ENCODE measurements around the gene RANBP9.

Gene RANBP9

DNA sequence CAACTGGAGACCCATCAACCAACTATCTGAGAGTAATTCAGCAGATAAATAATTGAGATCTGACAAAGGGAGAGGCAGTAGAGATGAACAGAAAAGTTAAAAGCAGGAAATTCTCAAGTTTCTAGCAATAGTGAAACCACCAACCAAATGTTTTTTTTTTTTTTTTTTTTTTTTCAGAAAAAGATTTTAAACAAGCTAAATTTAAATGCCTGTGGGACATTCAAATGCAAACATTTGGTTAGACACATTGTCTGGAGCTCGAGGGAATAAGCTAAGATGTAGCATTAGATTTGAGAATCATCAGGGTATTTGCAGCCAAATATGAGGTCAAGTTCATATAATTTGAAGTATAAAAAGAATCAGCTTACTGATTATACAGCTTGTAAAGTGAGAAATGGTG lies 16.4 kb downstream of the RANBP9 start:
- DNase-seq (ENCODE audit: low read depth, low spot score): no peak
- no CpG with 5 or more reads among the region's 1 CpG for WGBS (ENCODE audit: insufficient coverage, insufficient read length)
- no peaks in the 10 kb centered on the region for H3K36me3 ChIP-seq (ENCODE audit: control insufficient read depth, insufficient read depth, low read length)
- H3K27ac ChIP-seq (ENCODE audit: low read length): no peak overlapping the region
- H3K4me1 ChIP-seq (ENCODE audit: control insufficient read depth, insufficient read depth, low read length): no peaks in the 10 kb centered on the region; the same call in 1 of the 2 replicates
- no peak overlapping the region for H3K4me3 ChIP-seq (ENCODE audit: low read length)
- no peaks in the 10 kb centered on the region for H3K27me3 ChIP-seq (ENCODE audit: control insufficient read depth, insufficient read depth, low read length)
- no peaks in the 10 kb centered on the region for H3K9me3 ChIP-seq (ENCODE audit: control insufficient read depth, insufficient read depth, low read length)

DNA sequence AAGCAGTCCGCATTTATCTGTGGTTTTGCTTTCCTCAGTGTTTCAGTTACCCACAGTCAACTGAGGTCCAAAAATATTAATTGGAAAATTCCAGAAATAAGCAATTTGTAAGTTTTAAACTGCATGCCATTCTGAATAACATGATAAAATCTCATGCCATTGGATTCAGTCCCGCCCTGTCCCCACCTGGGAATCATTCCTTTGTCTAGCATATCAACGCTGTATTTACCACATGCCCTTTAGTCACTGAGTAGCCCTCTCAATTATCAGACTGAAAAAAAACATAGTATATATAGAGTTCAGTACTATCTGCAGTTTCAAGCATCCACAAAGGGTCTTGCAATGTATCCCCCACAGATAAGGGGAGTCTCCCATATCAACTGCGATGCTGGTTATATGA lies 17.1 kb downstream of the RANBP9 start:
- no peaks in the 10 kb centered on the region for H3K36me3 ChIP-seq (ENCODE audit: control insufficient read depth, insufficient read depth, low read length)
- H3K27ac ChIP-seq (ENCODE audit: low read length): no peak overlapping the region
- no peaks in the 10 kb centered on the region for H3K27me3 ChIP-seq (ENCODE audit: control insufficient read depth, insufficient read depth, low read length)
- H3K4me3 ChIP-seq (ENCODE audit: low read length): no peak overlapping the region
- DNase-seq (ENCODE audit: low read depth, low spot score): no peak
- H3K9me3 ChIP-seq (ENCODE audit: control insufficient read depth, insufficient read depth, low read length): no peaks in the 10 kb centered on the region
- H3K4me1 ChIP-seq (ENCODE audit: control insufficient read depth, insufficient read depth, low read length): no peaks in the 10 kb centered on the region; the same call in 1 of the 2 replicates
- WGBS (ENCODE audit: insufficient coverage, insufficient read length): no CpG with 5 or more reads among the region's 4 CpGs

DNA sequence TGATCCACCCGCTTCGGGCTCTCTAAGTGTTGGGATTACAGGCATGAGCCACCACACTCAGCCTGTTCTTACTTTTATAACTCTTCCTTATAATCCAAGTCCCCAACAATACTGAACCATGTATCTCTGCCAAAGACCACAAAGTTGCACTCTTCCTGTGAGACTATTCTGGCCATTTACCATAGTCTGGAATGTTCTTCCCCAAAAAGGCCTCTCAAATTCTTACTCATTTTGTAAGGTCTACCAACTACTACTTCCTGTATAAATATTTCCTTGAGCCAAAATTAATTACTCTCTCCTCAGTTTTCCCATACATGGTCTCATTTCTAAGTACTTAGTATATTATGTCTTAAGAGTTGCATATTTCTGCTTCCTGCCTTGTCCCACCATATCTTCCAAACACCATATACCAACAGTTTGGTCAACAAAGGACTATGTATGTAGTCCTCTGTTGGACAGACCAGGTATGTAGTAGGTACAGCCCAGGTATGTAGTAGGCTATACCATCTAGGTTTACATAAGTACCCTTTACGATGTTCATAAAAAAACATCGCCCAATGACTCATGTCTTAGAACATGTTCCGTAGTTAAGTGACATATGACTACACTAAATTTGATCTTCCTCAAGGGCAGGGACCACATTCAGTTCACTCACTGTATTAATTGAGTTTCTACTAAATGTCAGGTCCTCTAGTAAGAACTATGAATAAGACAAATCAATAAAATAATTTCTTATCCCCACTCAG lies 22.0 kb downstream of the RANBP9 start:
- Histone ChIP-seq H3K27me3 (ENCODE audit: control insufficient read depth, insufficient read depth, low read length) (no peaks in the 10 kb centered on the region), H3K9me3 (ENCODE audit: control insufficient read depth, insufficient read depth, low read length) (no peaks in the 10 kb centered on the region), H3K36me3 (ENCODE audit: control insufficient read depth, insufficient read depth, low read length) (no peaks in the 10 kb centered on the region), H3K4me3 (ENCODE audit: low read length) (no peak overlapping the region), H3K27ac (ENCODE audit: low read length) (no peak overlapping the region), H3K4me1 (ENCODE audit: control insufficient read depth, insufficient read depth, low read length) (no peaks in the 10 kb centered on the region)
- no CpG with 5 or more reads among the region's 5 CpGs for WGBS (ENCODE audit: insufficient coverage, insufficient read length)
- DNase-seq (ENCODE audit: low read depth, low spot score): no peak

DNA sequence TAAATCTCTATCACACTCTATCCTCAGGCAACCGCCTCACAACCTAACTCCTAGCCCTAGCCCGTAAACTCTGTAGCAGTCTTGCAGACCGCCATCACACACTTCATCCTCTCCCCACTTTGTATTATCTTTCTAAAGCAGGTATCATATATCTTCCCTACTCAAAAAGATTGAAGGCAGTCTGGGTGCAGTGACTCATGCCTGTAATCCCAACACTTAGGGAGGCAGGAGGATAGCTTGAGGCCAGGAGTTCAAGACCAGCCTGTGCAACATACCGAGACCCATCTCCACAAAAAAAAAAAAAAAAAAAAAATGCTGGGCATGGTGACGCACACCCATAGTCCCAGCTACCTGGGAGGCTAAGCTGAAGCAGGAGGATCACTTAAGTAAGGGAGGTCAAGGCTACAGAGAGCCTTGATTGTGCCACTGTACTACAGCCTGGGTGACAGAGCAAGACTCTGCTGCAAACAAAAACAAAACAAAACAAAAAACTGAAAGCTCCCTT lies 22.9 kb downstream of the RANBP9 start:
- WGBS (ENCODE audit: insufficient coverage, insufficient read length): 100% methylated on average over 1 of the region's 5 CpGs
- Histone ChIP-seq H3K9me3 (ENCODE audit: control insufficient read depth, insufficient read depth, low read length) (no peaks in the 10 kb centered on the region), H3K4me3 (ENCODE audit: low read length) (no peak overlapping the region), H3K27ac (ENCODE audit: low read length) (no peak overlapping the region), H3K36me3 (ENCODE audit: control insufficient read depth, insufficient read depth, low read length) (no peaks in the 10 kb centered on the region), H3K4me1 (ENCODE audit: control insufficient read depth, insufficient read depth, low read length) (no peaks in the 10 kb centered on the region), H3K27me3 (ENCODE audit: control insufficient read depth, insufficient read depth, low read length) (no peaks in the 10 kb centered on the region)
- DNase-seq (ENCODE audit: low read depth, low spot score): no peak

DNA sequence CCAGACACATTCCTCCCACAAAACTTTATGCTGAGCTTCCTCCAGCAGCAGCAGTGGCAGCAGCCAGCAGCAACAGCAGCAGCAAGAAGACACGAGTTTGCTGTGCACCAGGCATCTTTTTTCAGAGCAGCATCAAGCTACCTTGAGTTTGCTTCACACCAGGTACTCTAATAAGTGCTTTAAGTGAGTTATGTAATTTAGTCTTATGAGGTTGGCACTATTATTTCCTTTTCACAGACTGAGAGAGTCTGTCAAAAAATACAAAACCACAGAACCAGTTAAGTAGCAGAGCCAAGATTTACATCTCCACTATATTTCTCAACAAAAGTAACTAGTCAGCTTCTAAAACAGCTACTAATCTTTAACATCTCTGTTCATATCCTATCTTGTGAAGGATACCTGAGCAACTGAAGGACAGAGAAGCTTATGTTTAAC lies 23.7 kb downstream of the RANBP9 start:
- WGBS (ENCODE audit: insufficient coverage, insufficient read length): no CpG with 5 or more reads among the region's 1 CpG
- Histone ChIP-seq H3K4me3 (ENCODE audit: low read length) (no peak overlapping the region), H3K27me3 (ENCODE audit: control insufficient read depth, insufficient read depth, low read length) (no peaks in the 10 kb centered on the region), H3K27ac (ENCODE audit: low read length) (no peak overlapping the region), H3K4me1 (ENCODE audit: control insufficient read depth, insufficient read depth, low read length) (no peaks in the 10 kb centered on the region), H3K36me3 (ENCODE audit: control insufficient read depth, insufficient read depth, low read length) (no peaks in the 10 kb centered on the region), H3K9me3 (ENCODE audit: control insufficient read depth, insufficient read depth, low read length) (no peaks in the 10 kb centered on the region)
- DNase-seq (ENCODE audit: low read depth, low spot score): no peak

DNA sequence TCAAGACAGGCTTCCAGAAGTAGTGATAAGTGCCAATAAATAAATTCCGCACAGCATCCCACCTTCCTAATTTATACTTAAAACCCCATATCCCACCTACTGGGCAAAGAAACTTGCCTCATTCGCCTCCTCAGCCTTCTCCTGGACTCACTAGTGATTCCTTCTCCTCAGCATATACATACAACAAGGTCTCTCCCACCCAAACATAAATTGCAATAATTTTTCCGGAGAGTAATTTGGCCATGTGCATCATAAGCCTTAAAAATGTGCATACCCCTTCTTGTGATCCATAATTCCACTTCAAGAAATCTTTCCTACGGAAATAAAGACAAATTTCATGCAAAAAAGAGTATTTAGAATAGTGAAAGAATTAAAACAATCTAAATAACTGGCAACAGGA lies 26.8 kb downstream of the RANBP9 start:
- Histone ChIP-seq H3K27ac (ENCODE audit: low read length) (no peak overlapping the region), H3K4me3 (ENCODE audit: low read length) (no peak overlapping the region), H3K4me1 (ENCODE audit: control insufficient read depth, insufficient read depth, low read length) (no peaks in the 10 kb centered on the region), H3K36me3 (ENCODE audit: control insufficient read depth, insufficient read depth, low read length) (no peaks in the 10 kb centered on the region), H3K27me3 (ENCODE audit: control insufficient read depth, insufficient read depth, low read length) (no peaks in the 10 kb centered on the region), H3K9me3 (ENCODE audit: control insufficient read depth, insufficient read depth, low read length) (no peaks in the 10 kb centered on the region)
- no CpG with 5 or more reads among the region's 4 CpGs for WGBS (ENCODE audit: insufficient coverage, insufficient read length)
- no peak for DNase-seq (ENCODE audit: low read depth, low spot score)

DNA sequence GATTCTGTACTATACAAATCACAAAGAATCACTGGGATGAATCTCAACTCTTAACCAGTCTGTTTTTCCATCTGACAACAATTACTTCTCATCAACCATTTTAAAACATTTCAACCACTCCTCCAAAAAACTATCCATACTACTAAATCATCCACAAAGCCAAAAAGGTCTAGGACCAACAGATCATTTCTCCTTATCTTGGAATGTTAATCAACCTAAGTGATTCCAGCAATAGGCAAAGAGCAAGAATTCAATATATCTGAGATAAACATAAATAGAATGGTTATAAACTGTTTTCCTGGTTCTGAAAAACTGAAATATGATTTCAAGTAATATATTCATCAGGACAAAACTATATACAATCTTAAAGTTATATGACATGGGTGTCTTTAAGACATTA lies 28.6 kb downstream of the RANBP9 start:
- Histone ChIP-seq H3K9me3 (ENCODE audit: control insufficient read depth, insufficient read depth, low read length) (no peaks in the 10 kb centered on the region), H3K27me3 (ENCODE audit: control insufficient read depth, insufficient read depth, low read length) (no peaks in the 10 kb centered on the region), H3K36me3 (ENCODE audit: control insufficient read depth, insufficient read depth, low read length) (no peaks in the 10 kb centered on the region), H3K27ac (ENCODE audit: low read length) (no peak overlapping the region), H3K4me3 (ENCODE audit: low read length) (no peak overlapping the region), H3K4me1 (ENCODE audit: control insufficient read depth, insufficient read depth, low read length) (no peaks in the 10 kb centered on the region; the same call in 1 of the 2 replicates)
- no peak for DNase-seq (ENCODE audit: low read depth, low spot score)

DNA sequence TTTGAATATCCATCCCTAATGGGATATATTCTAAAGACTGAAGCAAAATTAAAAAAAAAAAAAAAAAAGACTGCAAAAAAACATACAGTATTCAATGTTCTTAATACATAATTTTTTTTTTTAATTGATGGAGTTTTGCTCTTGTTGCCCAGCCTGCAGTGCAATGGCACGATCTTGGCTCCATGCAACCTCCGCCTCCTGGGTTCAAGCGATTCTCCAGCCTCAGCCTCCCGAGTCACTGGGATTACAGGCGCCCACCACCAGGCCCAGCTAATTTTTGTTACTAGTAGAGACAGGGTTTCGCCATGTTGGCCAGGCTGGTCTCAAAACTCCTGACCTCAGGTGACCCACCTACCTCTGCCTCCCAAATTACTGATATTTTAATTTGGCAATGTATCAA lies 29.3 kb downstream of the RANBP9 start:
- DNase-seq (ENCODE audit: low read depth, low spot score): no peak
- H3K4me3 ChIP-seq (ENCODE audit: low read length): no peak overlapping the region
- H3K9me3 ChIP-seq (ENCODE audit: control insufficient read depth, insufficient read depth, low read length): no peaks in the 10 kb centered on the region
- no peak overlapping the region for H3K27ac ChIP-seq (ENCODE audit: low read length)
- H3K4me1 ChIP-seq (ENCODE audit: control insufficient read depth, insufficient read depth, low read length): no peaks in the 10 kb centered on the region; the same call in 1 of the 2 replicates
- WGBS (ENCODE audit: insufficient coverage, insufficient read length): no CpG with 5 or more reads among the region's 6 CpGs
- H3K36me3 ChIP-seq (ENCODE audit: control insufficient read depth, insufficient read depth, low read length): no peaks in the 10 kb centered on the region
- H3K27me3 ChIP-seq (ENCODE audit: control insufficient read depth, insufficient read depth, low read length): no peaks in the 10 kb centered on the region

DNA sequence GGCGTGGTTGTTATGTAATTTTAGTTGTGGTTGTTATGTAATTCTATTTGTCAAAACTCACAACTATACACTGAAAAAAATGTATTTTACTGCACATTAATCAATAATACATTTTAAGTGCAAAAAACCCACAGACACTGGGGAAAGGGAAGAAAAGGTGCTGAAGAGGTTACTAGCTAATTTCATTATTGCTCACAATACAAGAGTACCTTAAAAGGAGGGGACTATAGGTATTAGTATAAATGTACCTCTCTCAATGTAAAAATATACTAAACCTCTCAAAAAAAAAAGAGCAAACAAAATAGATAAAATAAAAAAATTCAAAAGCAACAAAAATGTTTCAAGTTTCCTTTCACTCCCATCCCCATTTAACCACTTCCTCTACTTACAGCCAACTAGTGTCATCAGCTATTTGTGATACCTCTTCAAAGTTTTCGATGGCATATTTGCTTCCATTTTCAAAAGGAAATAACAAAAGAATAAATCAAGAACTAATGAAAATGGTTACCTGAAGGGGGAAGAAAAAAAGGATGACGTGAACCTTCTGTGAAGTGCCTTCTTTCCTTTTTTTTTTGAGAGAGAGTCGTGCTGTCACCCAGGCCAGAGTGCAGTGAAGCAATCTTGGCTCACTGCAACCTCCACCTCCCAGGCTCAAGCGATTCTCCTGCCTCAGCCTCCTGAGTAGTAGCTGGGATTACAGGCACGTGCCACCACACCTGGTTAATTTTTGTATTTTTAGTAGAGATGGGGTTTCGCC lies 30.2 kb downstream of the RANBP9 start:
- 100% methylated on average over 1 of the region's 7 CpGs for WGBS (ENCODE audit: insufficient coverage, insufficient read length)
- Histone ChIP-seq H3K9me3 (ENCODE audit: control insufficient read depth, insufficient read depth, low read length) (no peaks in the 10 kb centered on the region), H3K27me3 (ENCODE audit: control insufficient read depth, insufficient read depth, low read length) (no peaks in the 10 kb centered on the region), H3K4me1 (ENCODE audit: control insufficient read depth, insufficient read depth, low read length) (no peaks in the 10 kb centered on the region; the same call in 1 of the 2 replicates), H3K27ac (ENCODE audit: low read length) (no peak overlapping the region), H3K4me3 (ENCODE audit: low read length) (no peak overlapping the region), H3K36me3 (ENCODE audit: control insufficient read depth, insufficient read depth, low read length) (no peaks in the 10 kb centered on the region)
- no peak for DNase-seq (ENCODE audit: low read depth, low spot score)

DNA sequence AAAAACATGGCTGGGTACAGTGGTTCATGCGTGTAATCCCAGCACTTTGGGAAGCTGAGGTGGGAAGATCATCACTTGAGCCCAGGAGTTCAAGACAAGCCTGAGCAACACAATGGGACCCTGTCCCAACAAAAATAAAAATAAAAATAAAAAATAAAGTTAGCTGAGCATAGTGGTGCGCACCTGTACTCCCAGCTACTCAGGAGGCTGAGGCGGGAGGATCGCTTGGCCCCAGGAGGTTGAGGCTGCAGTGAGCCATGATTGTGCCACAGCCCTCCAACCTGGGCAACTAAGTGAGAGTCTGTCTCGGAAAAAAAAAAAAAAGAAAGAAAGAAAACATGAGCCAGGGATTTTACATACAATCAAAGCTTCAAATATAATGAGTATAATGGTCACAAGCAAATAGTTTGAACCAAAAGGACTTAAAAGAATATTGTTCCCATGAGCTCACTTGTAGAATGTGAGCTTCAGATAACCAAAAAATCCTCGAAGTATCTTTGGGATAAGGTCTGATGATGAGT lies 31.1 kb downstream of the RANBP9 start:
- no CpG with 5 or more reads among the region's 6 CpGs for WGBS (ENCODE audit: insufficient coverage, insufficient read length)
- DNase-seq (ENCODE audit: low read depth, low spot score): no peak
- no peaks in the 10 kb centered on the region; the same call in 1 of the 2 replicates for H3K4me1 ChIP-seq (ENCODE audit: control insufficient read depth, insufficient read depth, low read length)
- H3K27me3 ChIP-seq (ENCODE audit: control insufficient read depth, insufficient read depth, low read length): no peaks in the 10 kb centered on the region
- no peaks in the 10 kb centered on the region for H3K9me3 ChIP-seq (ENCODE audit: control insufficient read depth, insufficient read depth, low read length)
- no peak overlapping the region for H3K27ac ChIP-seq (ENCODE audit: low read length)
- H3K4me3 ChIP-seq (ENCODE audit: low read length): no peak overlapping the region
- H3K36me3 ChIP-seq (ENCODE audit: control insufficient read depth, insufficient read depth, low read length): no peaks in the 10 kb centered on the region

Measured in iPS DF 6.9 (cell line).